ENCODE results near the gene NUB1. TPM values are rescaled to one million over a fixed set of nuclear protein-coding genes. Genes with fewer than 3 reads are reported as not detected.
A peak's percentile ranks its signal among the peaks of the same experiment; 100 is the strongest.

NUB1 gene
- total RNA-seq, 1 donor from 2014 or later, result 40.4 TPM

DNA sequence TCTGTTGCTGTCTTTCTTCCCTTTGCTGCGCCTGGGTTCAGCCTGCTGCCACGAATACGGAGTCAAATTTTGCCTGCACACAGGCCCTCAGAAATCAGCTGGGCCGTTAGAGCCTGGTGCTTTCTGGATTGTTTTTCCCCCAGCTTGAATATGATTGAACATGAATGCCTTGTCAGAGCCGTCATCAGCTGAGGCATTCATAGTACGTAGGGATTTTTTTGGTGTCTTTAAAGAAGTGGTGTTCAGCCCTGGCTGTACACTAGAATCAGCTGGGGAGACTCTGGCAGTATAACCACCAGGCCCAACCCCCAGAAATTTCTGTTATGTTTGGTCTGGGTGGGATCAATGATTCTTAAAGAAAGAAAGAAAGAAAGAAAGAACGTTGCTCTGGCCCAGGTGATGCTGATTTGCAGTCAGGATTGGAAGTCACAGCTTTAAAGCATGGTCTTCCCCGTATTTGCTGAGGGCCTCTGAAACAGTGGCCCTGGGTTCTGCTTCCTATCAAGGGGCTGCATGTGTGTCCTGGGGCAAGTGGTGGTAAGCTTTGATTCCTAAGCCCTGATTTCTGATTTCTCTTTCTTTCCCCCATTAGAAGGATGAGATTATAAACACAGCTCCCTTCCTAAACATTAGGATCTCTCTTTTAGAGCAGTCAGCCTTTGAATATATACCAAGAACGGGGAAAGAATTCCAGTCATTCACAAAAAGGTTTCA, 24.7 kb downstream of the NUB1 start:
- H3K27me3 Mint-ChIP-seq, result no peaks in the 10 kb centered on the region
- H3K4me1 Mint-ChIP-seq, result peaks cover 5% of the 10 kb centered on the region
- no peaks in the 10 kb centered on the region for H3K9me3 Mint-ChIP-seq
- DNase-seq, result no peak
- H3K36me3 Mint-ChIP-seq (ENCODE audit: low read depth), result peaks cover 49% of the 10 kb centered on the region
- no peak overlapping the region for H3K4me3 Mint-ChIP-seq
- H3K27ac Mint-ChIP-seq, result no peak overlapping the region
- intact Hi-C loops (cut with micrococcal nuclease), result loop anchor here (5.0 kb wide), 1 partner anchor 46 kb away; the partner anchor contains the start of gene WDR86

DNA sequence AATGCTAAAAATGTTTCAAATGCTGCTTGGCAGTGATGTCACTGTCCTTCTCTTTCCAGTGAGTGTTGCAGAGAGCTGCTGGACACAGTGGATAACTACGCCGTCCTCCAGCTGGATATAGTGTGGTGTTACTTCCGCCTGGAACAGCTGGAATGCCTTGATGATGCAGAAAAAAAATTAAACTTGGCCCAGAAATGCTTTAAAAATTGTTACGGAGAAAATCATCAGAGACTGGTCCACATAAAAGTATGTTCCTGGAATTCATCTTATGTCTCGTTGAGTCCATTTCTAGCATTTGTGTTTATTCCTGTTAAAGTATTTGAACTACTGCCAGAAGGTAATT, 25.2 kb downstream of the NUB1 start:
- no peak for DNase-seq
- intact Hi-C loops (cut with micrococcal nuclease), result loop anchor here (5.0 kb wide), 1 partner anchor 45 kb away; the partner anchor contains the start of gene WDR86
- Mint-ChIP-seq H3K27me3 (no peaks in the 10 kb centered on the region), H3K4me1 (peaks cover 5% of the 10 kb centered on the region), H3K27ac (no peak overlapping the region), H3K36me3 (ENCODE audit: low read depth) (peaks cover 44% of the 10 kb centered on the region), H3K4me3 (no peak overlapping the region), H3K9me3 (no peaks in the 10 kb centered on the region)

DNA sequence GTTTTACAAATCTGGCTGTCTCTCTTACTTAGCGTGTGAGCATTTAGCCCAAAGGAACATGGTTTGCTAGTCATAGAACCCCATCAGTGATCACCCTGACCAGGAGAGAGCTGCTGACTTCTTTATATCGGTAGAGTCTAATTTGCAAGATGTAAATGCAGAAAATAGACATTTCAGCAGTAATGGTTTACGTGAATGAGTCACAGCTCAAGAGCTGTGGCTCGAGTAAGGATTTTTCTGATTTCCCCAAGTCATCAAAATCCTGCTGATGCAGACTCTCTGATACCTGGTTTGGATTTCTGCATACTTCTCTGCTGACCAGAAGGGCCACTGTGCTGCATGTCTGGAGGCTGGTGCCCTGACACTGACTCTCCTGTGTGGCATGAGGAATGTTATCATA, 25.7 kb downstream of the NUB1 start:
- Mint-ChIP-seq H3K36me3 (ENCODE audit: low read depth) (peaks cover 42% of the 10 kb centered on the region), H3K27ac (no peak overlapping the region), H3K27me3 (no peaks in the 10 kb centered on the region), H3K9me3 (no peaks in the 10 kb centered on the region), H3K4me3 (no peak overlapping the region), H3K4me1 (peaks cover 5% of the 10 kb centered on the region)
- intact Hi-C loops (cut with micrococcal nuclease), result loop anchor here (5.0 kb wide), 1 partner anchor 45 kb away; the partner anchor contains the start of gene WDR86
- DNase-seq, result no peak

GRCh38 chr7:151368136-151368571, 26.5 kb downstream of the NUB1 start:
- intact Hi-C loops (cut with micrococcal nuclease), result loop anchor here (1.0 to 5.0 kb wide), 3 partner anchors 44 to 391 kb away; partner anchors contain the start of gene WDR86
- no peaks in the 10 kb centered on the region for H3K9me3 Mint-ChIP-seq
- no peaks in the 10 kb centered on the region for H3K27me3 Mint-ChIP-seq

GRCh38 chr7:151371266-151371665, 29.7 kb downstream of the NUB1 start:
- no peak overlapping the region for H3K4me3 Mint-ChIP-seq
- H3K4me1 Mint-ChIP-seq, result peaks cover 5% of the 10 kb centered on the region
- peaks cover 38% of the 10 kb centered on the region for H3K36me3 Mint-ChIP-seq (ENCODE audit: low read depth)
- no peaks in the 10 kb centered on the region for H3K27me3 Mint-ChIP-seq
- intact Hi-C loops (cut with micrococcal nuclease), result no loop called here
- DNase-seq, result no peak
- H3K27ac Mint-ChIP-seq, result no peak overlapping the region
- no peaks in the 10 kb centered on the region for H3K9me3 Mint-ChIP-seq

More at GRCh38 chr7:151368136-151368571, 26.5 kb downstream of the NUB1 start:
- no peak overlapping the region for H3K4me3 Mint-ChIP-seq
- peak; percentile 93 for DNase-seq
- peaks cover 5% of the 10 kb centered on the region for H3K4me1 Mint-ChIP-seq
- H3K27ac Mint-ChIP-seq, result no peak overlapping the region
- H3K36me3 Mint-ChIP-seq (ENCODE audit: low read depth), result peaks cover 38% of the 10 kb centered on the region

DNA sequence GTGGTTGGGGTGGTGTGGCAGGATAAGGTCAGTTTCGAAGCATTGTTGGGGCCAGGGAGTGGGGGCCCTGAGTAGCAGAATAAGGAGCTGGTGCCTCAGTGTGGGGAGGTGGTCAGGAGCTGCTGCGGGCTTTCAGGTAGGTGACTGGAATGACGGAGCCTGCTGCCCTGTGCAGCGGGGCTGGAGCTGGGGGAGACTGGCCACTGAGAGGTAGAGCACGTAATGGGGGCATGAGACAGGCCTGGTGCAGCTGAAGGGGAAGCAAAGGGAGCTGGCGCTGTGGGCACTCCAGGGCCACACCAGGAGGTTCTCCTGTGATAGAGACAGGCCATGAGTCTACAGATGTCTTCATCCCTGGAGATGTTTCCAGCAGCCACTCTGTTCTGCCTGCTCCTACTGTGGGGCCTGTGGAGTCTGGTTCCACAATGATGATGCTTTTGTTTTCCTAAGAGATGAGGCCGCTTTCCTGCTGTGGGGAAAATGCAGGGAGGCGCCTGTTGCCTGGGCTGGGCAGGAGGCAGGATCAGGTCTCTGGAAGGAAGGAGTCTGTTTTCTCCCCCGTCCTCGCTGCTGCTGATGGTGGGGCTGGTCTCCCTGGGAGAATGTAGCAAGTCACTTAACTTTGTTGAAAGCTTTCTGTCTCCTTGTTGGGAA, 31.1 kb downstream of the NUB1 start:
- peaks cover 40% of the 10 kb centered on the region for H3K36me3 Mint-ChIP-seq (ENCODE audit: low read depth)
- intact Hi-C loops (cut with micrococcal nuclease), result no loop called here
- no peaks in the 10 kb centered on the region for H3K27me3 Mint-ChIP-seq
- DNase-seq, result no peak
- no peak overlapping the region for H3K27ac Mint-ChIP-seq
- no peak overlapping the region for H3K4me3 Mint-ChIP-seq
- H3K4me1 Mint-ChIP-seq, result peaks cover 5% of the 10 kb centered on the region
- H3K9me3 Mint-ChIP-seq, result no peaks in the 10 kb centered on the region

GRCh38 chr7:151373599-151373998, 32.0 kb downstream of the NUB1 start:
- no peak for DNase-seq
- Mint-ChIP-seq H3K36me3 (ENCODE audit: low read depth) (peaks cover 38% of the 10 kb centered on the region), H3K4me1 (peaks cover under 1% of the 10 kb centered on the region), H3K9me3 (no peaks in the 10 kb centered on the region), H3K27me3 (no peaks in the 10 kb centered on the region), H3K27ac (no peak overlapping the region), H3K4me3 (no peak overlapping the region)
- intact Hi-C loops (cut with micrococcal nuclease), result no loop called here

- no peak overlapping the region for H3K4me3 Mint-ChIP-seq
- H3K9me3 Mint-ChIP-seq, result no peaks in the 10 kb centered on the region
- no peak for DNase-seq
- no peak overlapping the region for H3K27ac Mint-ChIP-seq
- peaks cover 37% of the 10 kb centered on the region for H3K36me3 Mint-ChIP-seq (ENCODE audit: low read depth)
- no peaks in the 10 kb centered on the region for H3K4me1 Mint-ChIP-seq
- intact Hi-C loops (cut with micrococcal nuclease), result no loop called here
- no peaks in the 10 kb centered on the region for H3K27me3 Mint-ChIP-seq
These were observed 32.5 kb downstream of the NUB1 start for GRCh38 chr7:151374139-151374538.

GRCh38 chr7:151374726-151375125, 33.1 kb downstream of the NUB1 start:
- no peak for DNase-seq
- intact Hi-C loops (cut with micrococcal nuclease), result no loop called here
- peaks cover 35% of the 10 kb centered on the region for H3K36me3 Mint-ChIP-seq (ENCODE audit: low read depth)
- H3K4me1 Mint-ChIP-seq, result no peaks in the 10 kb centered on the region
- H3K27ac Mint-ChIP-seq, result no peak overlapping the region
- no peak overlapping the region for H3K4me3 Mint-ChIP-seq
- H3K9me3 Mint-ChIP-seq, result no peaks in the 10 kb centered on the region
- H3K27me3 Mint-ChIP-seq, result no peaks in the 10 kb centered on the region

DNA sequence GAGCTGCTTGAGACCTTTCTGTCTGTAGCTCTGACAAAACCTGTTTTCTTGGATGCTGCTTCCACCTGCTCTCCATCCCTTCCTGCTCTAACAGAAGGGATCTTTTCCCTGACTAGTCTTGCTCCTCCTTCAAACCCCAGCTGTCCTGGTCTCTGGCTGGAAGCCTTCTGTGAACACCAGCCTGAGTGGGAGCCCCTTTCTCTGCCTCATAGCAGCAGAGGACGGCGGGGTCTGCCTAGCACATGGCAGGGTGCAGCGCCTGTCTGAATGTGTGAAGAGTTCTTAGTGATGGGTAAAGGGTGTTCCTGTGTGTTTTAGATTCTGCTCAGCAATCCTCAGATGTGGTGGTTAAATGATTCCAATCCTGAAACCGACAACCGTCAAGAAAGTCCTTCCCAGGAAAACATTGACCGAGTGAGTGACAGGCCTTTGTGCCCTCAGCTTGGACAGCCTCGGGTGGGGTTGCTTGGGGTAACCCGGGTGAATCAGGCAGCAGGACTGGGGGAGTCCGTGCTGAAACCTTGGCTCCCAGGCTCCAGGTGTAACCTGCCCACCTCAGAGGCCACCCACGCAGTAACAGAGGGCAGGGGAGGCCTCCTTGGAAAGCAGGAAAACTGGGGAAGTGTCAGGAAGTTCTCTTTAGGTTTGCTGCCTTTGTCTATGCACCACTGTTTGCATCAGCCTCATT, 34.1 kb downstream of the NUB1 start:
- no peak for DNase-seq
- H3K4me3 Mint-ChIP-seq, result no peak overlapping the region
- no peak overlapping the region for H3K27ac Mint-ChIP-seq
- no peaks in the 10 kb centered on the region for H3K4me1 Mint-ChIP-seq
- H3K9me3 Mint-ChIP-seq, result no peaks in the 10 kb centered on the region
- intact Hi-C loops (cut with micrococcal nuclease), result no loop called here
- peaks cover 33% of the 10 kb centered on the region for H3K36me3 Mint-ChIP-seq (ENCODE audit: low read depth)
- no peaks in the 10 kb centered on the region for H3K27me3 Mint-ChIP-seq

DNA sequence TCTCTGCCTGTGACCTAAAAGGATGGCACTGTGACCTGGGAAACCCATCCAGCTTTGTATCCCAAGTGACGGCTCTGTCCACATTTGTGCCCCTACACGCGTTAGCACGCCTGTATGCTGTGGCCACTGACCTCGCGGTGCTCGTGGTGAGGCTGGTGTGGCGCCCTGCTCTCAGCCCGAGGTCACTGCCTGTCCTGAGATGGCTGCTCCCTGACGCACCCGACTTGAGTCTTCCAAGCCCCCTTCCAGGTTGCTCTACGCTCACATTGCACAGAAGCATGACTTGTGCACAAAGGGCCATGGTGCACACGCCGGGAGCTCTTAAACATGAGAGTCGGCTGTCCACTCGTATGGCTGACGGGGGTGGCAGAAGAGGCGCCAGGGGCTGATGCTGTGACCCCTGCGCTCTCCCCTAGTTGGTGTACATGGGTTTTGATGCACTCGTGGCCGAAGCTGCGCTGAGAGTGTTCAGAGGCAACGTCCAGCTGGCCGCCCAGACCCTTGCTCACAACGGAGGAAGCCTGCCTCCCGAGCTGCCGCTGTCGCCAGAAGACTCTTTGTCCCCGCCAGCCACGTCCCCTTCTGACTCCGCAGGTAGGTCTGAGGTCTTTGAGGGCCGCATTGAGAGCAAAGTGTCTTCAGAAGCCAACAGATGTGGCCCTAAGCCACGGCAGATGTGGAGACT, 34.7 kb downstream of the NUB1 start:
- H3K36me3 Mint-ChIP-seq (ENCODE audit: low read depth), result peaks cover 29% of the 10 kb centered on the region

GRCh38 chr7:151377406-151377805, 35.8 kb downstream of the NUB1 start:
- intact Hi-C loops (cut with micrococcal nuclease), result no loop called here
- H3K4me1 Mint-ChIP-seq, result peaks cover 4% of the 10 kb centered on the region
- H3K27ac Mint-ChIP-seq, result no peak overlapping the region
- H3K36me3 Mint-ChIP-seq (ENCODE audit: low read depth), result peaks cover 26% of the 10 kb centered on the region
- H3K4me3 Mint-ChIP-seq, result no peak overlapping the region
- no peak for DNase-seq
- H3K9me3 Mint-ChIP-seq, result no peaks in the 10 kb centered on the region
- H3K27me3 Mint-ChIP-seq, result peaks cover 8% of the 10 kb centered on the region

More for the DNA sequence above, 34.7 kb downstream of the NUB1 start:
- H3K4me3 Mint-ChIP-seq, result no peak overlapping the region
- no peaks in the 10 kb centered on the region for H3K4me1 Mint-ChIP-seq
- no peak for DNase-seq
- no peaks in the 10 kb centered on the region for H3K9me3 Mint-ChIP-seq
- peaks cover 4% of the 10 kb centered on the region for H3K27me3 Mint-ChIP-seq
- H3K27ac Mint-ChIP-seq, result no peak overlapping the region
- intact Hi-C loops (cut with micrococcal nuclease), result no loop called here

- no peak for DNase-seq
- peaks cover 5% of the 10 kb centered on the region for H3K4me1 Mint-ChIP-seq
- H3K27me3 Mint-ChIP-seq, result peaks cover 12% of the 10 kb centered on the region
- no peak overlapping the region for H3K4me3 Mint-ChIP-seq
- H3K36me3 Mint-ChIP-seq (ENCODE audit: low read depth), result peaks cover 23% of the 10 kb centered on the region
- no peaks in the 10 kb centered on the region for H3K9me3 Mint-ChIP-seq
- intact Hi-C loops (cut with micrococcal nuclease), result no loop called here
- no peak overlapping the region for H3K27ac Mint-ChIP-seq
These were observed 36.4 kb downstream of the NUB1 start for GRCh38 chr7:151378011-151378410.

Data from activated CD4-positive, alpha-beta T cell treated with anti-CD3 and anti-CD28 coated beads, Interleukin-2, amount 10 ng/mL, durations not matched to agents 24 days and 14 days (primary cell).